Spinal cord (tissue), 10 donors: ENCODE data around the gene PSIP1. TPM values are rescaled to one million over a fixed set of nuclear protein-coding genes. Genes with fewer than 3 reads are reported as not detected.
A peak's percentile ranks its signal among the peaks of the same experiment; 100 is the strongest.

Experiments used
- DNase-seq, 6 donors: peaks; one replicate each; pipeline versions ENCODE4 v3.0.0 to v3.0.0-alpha.2; 2013 to 2015; ENCODE audit warnings: low spot score in 6 of 6, low read depth in 4 of 6
- H3K27ac ChIP-seq: one replicate; pipeline ENCODE4 v1.5.1; 2013; ENCODE audit warnings: low read depth, low read length, control low read depth
- H3K27me3 ChIP-seq: one replicate; pipeline ENCODE4 v1.6.1; 2013; ENCODE audit warnings: low read length; ENCODE audit not compliant: control insufficient read depth, insufficient read depth
- H3K36me3 ChIP-seq: one replicate; pipeline ENCODE4 v1.6.1; 2013; ENCODE audit warnings: low read length; ENCODE audit not compliant: control insufficient read depth, insufficient read depth
- H3K4me1 ChIP-seq: one replicate; pipeline ENCODE4 v1.6.1; 2013; ENCODE audit warnings: low read length; ENCODE audit not compliant: control insufficient read depth, insufficient read depth
- H3K4me3 ChIP-seq: one replicate; pipeline ENCODE4 v1.5.1; 2013; ENCODE audit warnings: low read depth, low read length, control low read depth
- H3K9me3 ChIP-seq: one replicate; pipeline ENCODE4 v1.6.1; 2013; ENCODE audit warnings: low read length; ENCODE audit not compliant: control insufficient read depth, insufficient read depth
- WGBS: methylation state at CpG from one replicate; pipeline ENCODE4 v1.1.5; 2013; ENCODE audit warnings: missing lambda C conversion rate; ENCODE audit not compliant: insufficient coverage; 5-methylcytosine and 5-hydroxymethylcytosine counted together
- long read RNA-seq, 4 donors: transcript quantifications; one replicate each; lab custom pipeline, GENCODE V29; 2026
- polyA plus RNA-seq, 2 donors: library from polyadenylated mRNA; unstranded; fragments of 120-200 nt; gene quantifications; one replicate each; pipeline ENCODE4 v1.2.1, GENCODE V29; 2013; ENCODE audit not compliant: insufficient read length in 2 of 2
- total RNA-seq, 2 donors: library from RNA; depleted of rRNA in 1 of 2; stranded (reverse); fragments of 120-200 nt in 1 of 2; fragments of >200 nt in 1 of 2; gene quantifications; one replicate each; pipeline versions ENCODE4 v1.2.3 to v1.2.4, GENCODE V29; 2013 to 2014
- donor health status: healthy.

The PSIP1 gene
- total RNA-seq (100 to 1,000 TPM; 114 to 118 TPM), polyA plus RNA-seq (100 to 1,000 TPM; 209 to 270 TPM)
- long read RNA-seq, donor 1, transcript PSIP1-204 (16 exons, 3,364 nt) = major isoform, 6 of 63 reads
- long read RNA-seq, donor 1, partial matches to known transcripts = 44 of 63 reads
- long read RNA-seq, donor 1, other reads (novel, unspliced or antisense) = 0 of 63 reads
- long read RNA-seq, donor 2, partial matches to known transcripts = 24 of 27 reads
- long read RNA-seq, donor 2, other reads (novel, unspliced or antisense) = 0 of 27 reads
- long read RNA-seq, donor 3, partial matches to known transcripts = 31 of 33 reads
- long read RNA-seq, donor 3, other reads (novel, unspliced or antisense) = 0 of 33 reads
- long read RNA-seq, donor 4, transcript PSIP1-203 (16 exons, 3,391 nt) = major isoform, 5 of 24 reads
- long read RNA-seq, donor 4, partial matches to known transcripts = 15 of 24 reads
- long read RNA-seq, donor 4, other reads (novel, unspliced or antisense) = 0 of 24 reads

GRCh38 chr9:15510789-15511575 is at the start of gene PSIP1:
Gene PSIP1 (minus strand): TSS chr9:15510970. CDS start chr9:15510188, 782 bp downstream.
- Histone ChIP-seq H3K27me3 (no peaks in the 10 kb centered on the region), H3K4me1 (peaks cover 3% of the 10 kb centered on the region), H3K9me3 (no peaks in the 10 kb centered on the region), H3K36me3 (no peaks in the 10 kb centered on the region), H3K4me3 (peak within 1 kb of the TSS; percentile 83), H3K27ac (peak within 1 kb of the TSS; percentile 96)
- WGBS = under 1% methylated on average over 68 of the region's 72 CpGs
- peak; percentile 72 to 98 (median 85) for DNase-seq

- peak in 1 of 6 donors; percentile 24 for DNase-seq
- peaks cover 12% of the 10 kb centered on the region for H3K4me1 ChIP-seq
These were observed 42.7 kb upstream of the PSIP1 start for GRCh38 chr9:15553528-15553898.

GRCh38 chr9:15552636-15553527 is 42.1 kb upstream of the PSIP1 start, which contains the start of gene CCDC171:
Gene CCDC171 (plus strand): TSS chr9:15553043. CDS start chr9:15564089, 11,046 bp downstream.
- Histone ChIP-seq H3K4me1 (peaks cover 12% of the 10 kb centered on the region), H3K27me3 (no peaks in the 10 kb centered on the region), H3K4me3 (peak within 1 kb of the TSS; percentile 99), H3K9me3 (no peaks in the 10 kb centered on the region), H3K36me3 (no peaks in the 10 kb centered on the region), H3K27ac (peak within 1 kb of the TSS; percentile 98)
- peak; percentile 86 to 98 (median 93) for DNase-seq
- under 1% methylated on average over 64 of the region's 65 CpGs for WGBS

More at GRCh38 chr9:15553528-15553898, 42.7 kb upstream of the PSIP1 start:
- peak overlapping the region; percentile 99 for H3K4me3 ChIP-seq
- peak overlapping the region; percentile 98 for H3K27ac ChIP-seq
- no peaks in the 10 kb centered on the region for H3K36me3 ChIP-seq
- 0% methylated on average over 1 of the region's 13 CpGs for WGBS
- H3K9me3 ChIP-seq = no peaks in the 10 kb centered on the region
- no peaks in the 10 kb centered on the region for H3K27me3 ChIP-seq

- no CpG with 5 or more reads among the region's 2 CpGs for WGBS
- Histone ChIP-seq H3K36me3 (no peaks in the 10 kb centered on the region), H3K27ac (no peak overlapping the region), H3K9me3 (no peaks in the 10 kb centered on the region), H3K4me1 (peaks cover 12% of the 10 kb centered on the region), H3K27me3 (no peaks in the 10 kb centered on the region), H3K4me3 (no peak overlapping the region)
- no peak for DNase-seq
These were observed 38.8 kb upstream of the PSIP1 start for GRCh38 chr9:15549611-15550010.

- H3K36me3 ChIP-seq = no peaks in the 10 kb centered on the region
- H3K27me3 ChIP-seq = no peaks in the 10 kb centered on the region
- no peak overlapping the region for H3K4me3 ChIP-seq
- H3K4me1 ChIP-seq = no peaks in the 10 kb centered on the region
- no peaks in the 10 kb centered on the region for H3K9me3 ChIP-seq
- WGBS = 76% methylated on average over 2 of the region's 4 CpGs
- peak in 1 of 6 donors; percentile 22 for DNase-seq
- H3K27ac ChIP-seq = no peak overlapping the region
These were observed 32.5 kb upstream of the PSIP1 start for GRCh38 chr9:15543047-15543813.

- Histone ChIP-seq H3K36me3 (no peaks in the 10 kb centered on the region), H3K4me3 (no peak overlapping the region), H3K9me3 (no peaks in the 10 kb centered on the region), H3K27me3 (no peaks in the 10 kb centered on the region), H3K27ac (no peak overlapping the region), H3K4me1 (no peaks in the 10 kb centered on the region)
- DNase-seq = no peak
- WGBS = no CpG with 5 or more reads among the region's 2 CpGs
These were observed 31.9 kb upstream of the PSIP1 start for GRCh38 chr9:15542624-15543023.

- DNase-seq = peak in 1 of 6 donors; percentile 8
These were observed 31.1 kb upstream of the PSIP1 start for GRCh38 chr9:15541872-15542271.

GRCh38 chr9:15531380-15531779 is 20.6 kb upstream of the PSIP1 start:
- Histone ChIP-seq H3K4me1 (no peaks in the 10 kb centered on the region), H3K4me3 (no peak overlapping the region), H3K27me3 (no peaks in the 10 kb centered on the region), H3K9me3 (no peaks in the 10 kb centered on the region), H3K36me3 (no peaks in the 10 kb centered on the region), H3K27ac (no peak overlapping the region)
- 45% methylated on average over 1 of the region's 1 CpG for WGBS
- no peak for DNase-seq

More at GRCh38 chr9:15541872-15542271, 31.1 kb upstream of the PSIP1 start:
- Histone ChIP-seq H3K9me3 (no peaks in the 10 kb centered on the region), H3K36me3 (no peaks in the 10 kb centered on the region), H3K4me1 (no peaks in the 10 kb centered on the region), H3K4me3 (no peak overlapping the region), H3K27me3 (no peaks in the 10 kb centered on the region), H3K27ac (no peak overlapping the region)
- 0% methylated on average over 1 of the region's 2 CpGs for WGBS
